ENCODE measurements around the gene TSPAN9.

Gene TSPAN9

GRCh38 chr12:3185260-3185870, 108.2 kb downstream of the TSPAN9 start:
- no peaks in the 10 kb centered on the region for H3K27me3 Mint-ChIP-seq (ENCODE audit: low read depth)

GRCh38 chr12:3186546-3187215, 109.5 kb downstream of the TSPAN9 start:
- Mint-ChIP-seq H3K4me1 (peaks cover 15% of the 10 kb centered on the region), H3K27ac (no peak overlapping the region), H3K36me3 (ENCODE audit: low read depth) (no peaks in the 10 kb centered on the region), H3K9me3 (no peaks in the 10 kb centered on the region), H3K4me3 (no peak overlapping the region), H3K27me3 (ENCODE audit: low read depth) (no peaks in the 10 kb centered on the region)
- no peak for TF ChIP-seq CTCF (IDR thresholded peaks at IDR 0.05; ENCODE audit: unreplicated experiment in 3 of 3)

More at GRCh38 chr12:3185260-3185870, 108.2 kb downstream of the TSPAN9 start:
- TF ChIP-seq CTCF (IDR thresholded peaks at IDR 0.05; ENCODE audit: unreplicated experiment in 3 of 3) = no peak
- no peak overlapping the region for H3K4me3 Mint-ChIP-seq
- H3K36me3 Mint-ChIP-seq (ENCODE audit: low read depth) = no peaks in the 10 kb centered on the region
- peaks cover 15% of the 10 kb centered on the region for H3K4me1 Mint-ChIP-seq
- H3K27ac Mint-ChIP-seq = no peak overlapping the region
- H3K9me3 Mint-ChIP-seq = no peaks in the 10 kb centered on the region

GRCh38 chr12:3187846-3188770, 110.9 kb downstream of the TSPAN9 start:
- H3K27ac Mint-ChIP-seq = no peak overlapping the region
- H3K9me3 Mint-ChIP-seq = no peaks in the 10 kb centered on the region
- H3K27me3 Mint-ChIP-seq (ENCODE audit: low read depth) = peaks cover 3% of the 10 kb centered on the region

GRCh38 chr12:3189282-3189681, 112.1 kb downstream of the TSPAN9 start:
- H3K27ac Mint-ChIP-seq = no peak overlapping the region
- no peak for TF ChIP-seq CTCF (IDR thresholded peaks at IDR 0.05; ENCODE audit: unreplicated experiment in 3 of 3)
- no peak overlapping the region for H3K4me3 Mint-ChIP-seq
- peaks cover 4% of the 10 kb centered on the region for H3K27me3 Mint-ChIP-seq (ENCODE audit: low read depth)
- no peaks in the 10 kb centered on the region for H3K36me3 Mint-ChIP-seq (ENCODE audit: low read depth)
- peaks cover 19% of the 10 kb centered on the region for H3K4me1 Mint-ChIP-seq
- no peaks in the 10 kb centered on the region for H3K9me3 Mint-ChIP-seq

More at GRCh38 chr12:3187846-3188770, 110.9 kb downstream of the TSPAN9 start:
- Mint-ChIP-seq H3K36me3 (ENCODE audit: low read depth) (no peaks in the 10 kb centered on the region), H3K4me1 (peaks cover 15% of the 10 kb centered on the region), H3K4me3 (no peak overlapping the region)
- TF ChIP-seq CTCF (IDR thresholded peaks at IDR 0.05; ENCODE audit: unreplicated experiment in 3 of 3) = no peak

- H3K27me3 Mint-ChIP-seq (ENCODE audit: low read depth) = peaks cover 4% of the 10 kb centered on the region
- peaks cover 22% of the 10 kb centered on the region for H3K4me1 Mint-ChIP-seq
- no peaks in the 10 kb centered on the region for H3K36me3 Mint-ChIP-seq (ENCODE audit: low read depth)
- H3K4me3 Mint-ChIP-seq = no peak overlapping the region
- no peaks in the 10 kb centered on the region for H3K9me3 Mint-ChIP-seq
- H3K27ac Mint-ChIP-seq = no peak overlapping the region
- no peak for TF ChIP-seq CTCF (IDR thresholded peaks at IDR 0.05; ENCODE audit: unreplicated experiment in 3 of 3)
These were observed 112.9 kb downstream of the TSPAN9 start for GRCh38 chr12:3190101-3190500.
